HG02885 (cell line): ENCODE measurements around the gene SETD2.
"Not testable (repeated sequence)": the region's sequence is repeated elsewhere in the genome, so short reads cannot be mapped to it uniquely, and the experiment has no call there.

ENCODE experiments used
- ATAC-seq: cut with Tn5 transposase; IDR thresholded peaks from one replicate; pipeline ENCODE4 v1.9.1; 2021; ENCODE audit warnings: mild to moderate bottlenecking; ENCODE audit not compliant: unreplicated experiment, poor library complexity

Gene SETD2

DNA sequence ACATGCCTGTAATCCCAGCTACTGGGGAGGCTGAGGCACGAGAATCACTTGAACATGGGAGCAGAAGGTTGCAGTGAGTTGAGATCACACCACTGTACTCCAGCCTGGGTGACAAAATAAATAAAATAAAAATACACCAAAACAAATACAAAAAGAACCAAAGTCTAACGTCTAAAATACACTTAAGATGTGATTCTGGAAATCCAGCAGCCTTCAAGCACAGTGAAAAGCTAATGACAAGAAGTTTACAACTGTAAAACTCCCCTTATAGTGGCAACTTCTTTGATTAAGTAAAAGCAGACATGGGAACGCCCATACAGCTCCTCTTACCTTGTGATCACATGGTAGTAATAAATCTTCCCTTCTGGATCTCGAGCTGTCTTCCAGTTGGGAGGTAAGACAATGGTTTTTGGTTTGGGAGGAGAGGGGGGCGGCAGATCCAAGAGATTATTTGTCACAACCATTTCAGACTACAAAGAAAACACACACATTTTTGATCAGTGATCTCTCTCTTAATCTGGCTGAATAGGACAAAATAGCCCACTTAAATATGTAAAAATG lies 121.6 kb downstream of the SETD2 start:
- no peak for ATAC-seq

GRCh38 chr3:47041114-47041513 lies 122.8 kb downstream of the SETD2 start:
- ATAC-seq, result no peak

DNA sequence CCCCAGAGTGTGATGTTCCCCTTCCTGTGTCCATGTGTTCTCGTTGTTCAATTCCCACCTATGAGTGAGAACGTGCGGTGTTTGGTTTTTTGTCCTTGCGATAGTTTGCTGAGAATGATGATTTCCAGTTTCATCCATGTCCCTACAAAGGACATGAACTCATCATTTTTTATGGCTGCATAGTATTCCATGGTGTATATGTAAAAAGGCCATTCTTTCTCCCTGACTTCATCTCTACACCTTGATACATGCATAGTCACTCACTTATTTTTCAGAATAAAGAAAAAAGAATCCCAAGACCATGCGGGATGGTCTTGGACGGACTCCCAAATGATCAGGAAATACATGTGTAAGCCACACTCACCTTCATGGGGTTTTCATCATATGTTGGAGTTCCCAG lies 126.6 kb downstream of the SETD2 start:
- not testable (repeated sequence) for ATAC-seq

- no peak for ATAC-seq
Measured at GRCh38 chr3:47036145-47036544, 127.8 kb downstream of the SETD2 start.

GRCh38 chr3:47035645-47036044 lies 128.3 kb downstream of the SETD2 start:
- ATAC-seq, result no peak

DNA sequence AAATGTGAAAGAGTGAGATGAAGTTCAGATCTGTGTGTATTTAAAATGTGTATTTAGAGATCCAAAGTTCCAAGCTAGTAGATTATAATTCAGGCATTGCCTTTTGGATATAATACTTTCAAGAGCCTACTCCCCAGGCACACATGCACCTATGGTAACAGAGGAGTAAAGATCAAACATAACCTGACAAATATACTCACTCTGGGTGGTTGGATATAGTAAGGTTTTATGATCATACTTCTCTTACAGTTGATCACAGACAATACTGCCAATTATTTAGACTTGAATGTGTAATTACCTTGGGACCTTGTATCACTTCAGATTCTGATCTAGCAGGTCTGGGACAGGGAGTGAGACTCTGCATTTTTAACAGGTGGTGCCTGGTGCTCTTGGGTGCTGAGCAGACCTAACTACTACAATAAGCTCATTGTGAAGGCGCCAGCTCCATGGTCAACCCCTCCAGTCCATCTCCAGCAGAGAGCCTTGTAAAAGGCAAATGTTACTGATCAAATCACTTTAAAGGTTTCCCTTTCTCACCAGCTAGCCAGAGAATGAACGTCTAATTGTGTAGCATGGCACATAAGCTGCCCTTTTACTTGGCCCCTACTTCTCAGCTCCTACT lies 128.9 kb downstream of the SETD2 start:
- no peak for ATAC-seq

- ATAC-seq, result not testable (repeated sequence)
Measured at GRCh38 chr3:47031041-47031440, 132.9 kb downstream of the SETD2 start.

DNA sequence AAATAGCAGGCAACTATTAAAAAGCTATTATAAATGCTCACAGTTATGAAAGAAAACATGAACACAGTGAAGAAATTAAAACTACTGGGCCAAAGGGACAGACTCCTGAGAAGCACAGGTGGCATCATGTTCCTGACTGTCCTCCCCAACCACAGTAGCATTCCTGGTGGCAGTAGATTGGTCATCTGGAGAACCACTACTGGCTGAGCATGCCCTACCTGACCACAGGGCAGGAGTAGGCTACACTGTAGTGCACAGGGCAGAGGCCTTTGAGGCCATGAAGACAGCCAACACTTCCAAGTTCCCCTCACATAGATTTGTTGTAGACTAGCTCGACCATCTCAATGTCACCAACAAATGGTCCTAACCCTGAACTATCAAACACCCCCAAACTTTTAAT lies 135.2 kb downstream of the SETD2 start:
- no peak for ATAC-seq

GRCh38 chr3:47028146-47028545 lies 135.8 kb downstream of the SETD2 start:
- ATAC-seq, result no peak

DNA sequence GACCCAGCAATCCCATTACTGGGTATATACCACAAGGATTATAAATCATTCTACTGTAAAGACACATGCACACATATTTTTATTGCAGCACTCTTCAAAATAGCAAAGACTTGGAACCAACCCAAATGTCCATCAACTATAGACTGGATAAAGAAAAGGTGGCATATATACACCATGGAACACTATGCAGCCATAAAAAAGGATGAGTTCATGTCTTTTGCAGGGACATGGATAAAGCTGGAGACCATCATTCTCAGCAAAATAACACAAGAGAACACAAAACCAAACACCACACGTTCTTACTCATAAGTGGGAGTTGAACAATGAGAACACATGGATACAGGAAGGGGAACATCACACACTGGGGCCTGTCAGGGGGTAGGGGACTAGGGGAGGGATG lies 137.5 kb downstream of the SETD2 start:
- not testable (repeated sequence) for ATAC-seq

- ATAC-seq, result no peak
Measured at GRCh38 chr3:47024932-47025331, 139.0 kb downstream of the SETD2 start.

DNA sequence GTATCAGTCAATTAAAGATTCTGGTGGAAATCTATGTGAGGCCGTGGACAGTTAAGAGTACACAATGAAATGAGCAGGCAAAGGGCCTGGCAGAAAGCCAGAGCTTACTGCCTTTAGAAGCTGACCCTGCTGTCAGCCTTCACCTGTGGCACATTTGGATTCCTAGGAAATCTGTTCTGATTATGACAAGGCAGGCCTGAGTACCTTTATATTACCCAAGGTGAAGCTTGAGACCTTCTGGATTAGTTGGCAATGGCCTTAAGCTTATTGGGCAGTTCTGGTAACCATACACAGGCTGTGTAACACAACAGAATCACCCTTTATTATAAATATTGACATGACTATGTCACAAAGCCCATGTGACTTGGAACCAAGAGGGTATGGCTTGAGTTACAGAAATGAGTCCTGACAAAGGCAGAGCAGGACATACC lies 141.3 kb downstream of the SETD2 start:
- ATAC-seq, result no peak

GRCh38 chr3:47020311-47020710 lies 143.6 kb downstream of the SETD2 start:
- ATAC-seq, result no peak

- peak; percentile 59 for ATAC-seq
Measured at GRCh38 chr3:47019201-47019600, 144.7 kb downstream of the SETD2 start.

GRCh38 chr3:47018269-47018611 lies 145.7 kb downstream of the SETD2 start:
- no peak for ATAC-seq

DNA sequence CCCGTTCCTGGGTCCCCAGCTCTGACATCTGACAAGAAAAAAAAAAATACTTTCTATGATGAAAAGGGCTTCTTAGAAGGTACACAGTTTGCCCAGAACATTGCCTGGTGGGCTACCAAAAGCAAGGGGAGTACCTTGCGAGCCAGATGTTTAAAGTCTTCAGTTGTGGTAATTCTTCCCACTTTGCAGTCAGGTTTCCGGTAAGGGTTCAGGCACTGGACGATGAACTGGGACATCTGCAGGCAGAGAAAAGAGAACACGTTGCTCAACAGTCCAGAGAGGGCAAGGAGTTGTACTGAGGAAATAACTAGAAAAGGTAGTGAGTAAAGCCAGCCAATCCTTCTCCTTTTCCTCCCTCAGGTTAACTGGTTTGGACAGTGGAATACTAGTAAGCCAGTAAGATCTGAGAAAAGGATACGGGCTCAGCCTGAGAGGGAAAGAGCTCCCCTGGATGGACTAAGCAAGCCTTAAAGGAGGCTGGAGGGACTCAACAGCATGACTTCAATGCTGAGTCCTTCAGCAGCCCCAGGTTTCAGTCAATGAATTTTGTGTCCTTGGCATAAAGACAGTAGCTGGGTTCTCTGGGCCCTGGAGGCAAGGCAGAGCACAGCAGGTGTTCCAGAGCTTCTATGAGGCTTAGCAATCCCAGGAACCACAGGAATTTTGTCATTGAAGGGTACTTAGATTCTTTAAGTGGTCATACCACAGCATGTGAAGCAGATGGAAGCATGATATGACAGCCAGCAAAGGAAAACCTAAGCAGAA lies 146.2 kb downstream of the SETD2 start:
- no peak for ATAC-seq

GRCh38 chr3:47016934-47017435 lies 146.9 kb downstream of the SETD2 start:
- ATAC-seq, result no peak

DNA sequence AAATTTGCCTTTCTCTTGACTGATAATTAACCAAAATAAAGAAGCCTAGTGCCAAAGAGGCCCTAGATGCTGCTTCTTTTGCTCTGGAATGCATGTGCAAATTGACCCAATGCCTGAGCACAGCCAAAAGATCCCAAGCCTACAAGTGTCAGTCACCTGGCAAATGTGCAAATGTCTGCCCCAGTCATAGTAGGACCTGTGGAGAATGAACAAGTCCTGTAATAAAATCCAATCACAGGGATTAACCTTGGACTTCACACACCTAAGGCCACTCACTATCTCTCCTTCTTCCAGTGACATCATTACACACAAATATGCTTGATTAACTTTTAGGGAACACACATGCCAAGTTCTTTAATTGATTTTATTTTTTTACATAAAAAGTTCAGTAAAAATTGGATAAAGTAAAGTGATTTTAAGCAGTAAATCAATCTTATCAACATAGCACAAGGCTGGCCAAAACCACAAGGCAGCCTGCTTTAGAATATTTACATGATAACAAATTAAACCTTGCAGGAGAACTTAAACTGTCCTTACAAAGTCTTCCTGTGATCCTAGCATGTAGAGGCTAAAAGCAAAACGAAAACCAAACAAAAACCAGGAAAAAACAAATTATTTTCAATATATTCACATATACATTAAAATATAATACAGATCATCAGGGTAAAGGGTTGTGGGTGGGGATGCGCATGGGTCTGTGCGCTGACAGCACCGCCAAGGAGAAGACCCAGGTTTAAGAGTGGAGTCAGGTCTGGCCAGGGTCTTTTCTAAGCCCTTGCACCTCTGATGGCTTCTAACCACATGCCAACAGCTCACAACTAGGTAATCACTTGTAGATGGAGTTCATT lies 147.6 kb downstream of the SETD2 start:
- ATAC-seq, result no peak

DNA sequence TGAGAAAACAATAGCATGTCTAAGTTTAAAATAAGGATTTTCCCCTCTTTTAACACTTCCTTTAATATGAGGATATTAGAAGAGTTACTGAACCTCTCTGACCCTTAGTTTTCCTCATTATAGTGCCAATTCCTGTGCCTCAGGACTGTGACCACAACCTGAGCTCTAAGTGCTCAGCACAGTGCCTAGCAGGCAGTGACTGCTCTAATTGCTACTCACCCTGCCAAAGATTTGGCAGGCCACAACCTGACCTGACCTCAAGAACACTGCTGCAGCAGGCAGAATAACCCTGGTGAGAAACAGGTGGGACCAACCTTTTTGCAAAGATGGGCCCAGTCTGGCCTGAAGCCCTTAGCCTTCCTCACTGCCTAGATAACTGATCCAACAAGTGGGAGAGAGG lies 148.8 kb downstream of the SETD2 start:
- ATAC-seq, result no peak

GRCh38 chr3:47014036-47014435 lies 149.9 kb downstream of the SETD2 start:
- ATAC-seq, result no peak

- no peak for ATAC-seq
Measured at GRCh38 chr3:47013231-47013630, 150.7 kb downstream of the SETD2 start.
